HepG2 (cell line): ENCODE data around the gene SLC16A5. TPM values are rescaled to one million over a fixed set of nuclear protein-coding genes. Genes with fewer than 3 reads are reported as not detected.

ENCODE experiments used
- ELF3 ChIP-seq: IDR thresholded peaks from 2 replicates; pipeline ENCODE4 v1.6.1; 2016; ENCODE audit warnings: missing genetic modification reagents, missing compliant biosample characterization
- PAWR ChIP-seq: sonication (generic); formaldehyde crosslinking; IDR thresholded peaks from 2 replicates; pipeline ENCODE4 v1.4.0; 2020; ENCODE audit warnings: missing genetic modification reagents, mild to moderate bottlenecking, borderline replicate concordance
- RFX5 ChIP-seq: IDR thresholded peaks from 2 replicates; pipeline ENCODE4 v1.6.1; 2011; ENCODE audit warnings: low read depth, low read length, improper control_type of control experiment
- SMC3 ChIP-seq: IDR thresholded peaks from 2 replicates; pipeline ENCODE4 v1.6.1; 2011; ENCODE audit warnings: low read length, improper control_type of control experiment
- SP4 ChIP-seq: sonication (generic); formaldehyde crosslinking; IDR thresholded peaks from 2 replicates; pipeline ENCODE4 v1.8.1; 2023; ENCODE audit warnings: mild to moderate bottlenecking, missing genetic modification reagents
- THYN1 ChIP-seq: sonication (generic); formaldehyde crosslinking; IDR thresholded peaks from 2 replicates; pipeline ENCODE4 v1.8.1; 2023; ENCODE audit warnings: low read depth, mild to moderate bottlenecking, moderate library complexity, missing genetic modification reagents, borderline replicate concordance
- TRIM24 ChIP-seq: sonication (generic); formaldehyde crosslinking; IDR thresholded peaks from 2 replicates; pipeline ENCODE4 v1.8.0; 2022; ENCODE audit warnings: mild to moderate bottlenecking, missing genetic modification reagents
- ZEB1 ChIP-seq: IDR thresholded peaks from 2 replicates; pipeline ENCODE4 v1.6.1; 2012; ENCODE audit warnings: mild to moderate bottlenecking, low read depth, inconsistent platforms; ENCODE audit not compliant: insufficient replicate concordance
- ZFP37 ChIP-seq: sonication (generic); formaldehyde crosslinking; IDR thresholded peaks from 2 replicates; pipeline ENCODE4 v1.4.0; 2020; ENCODE audit warnings: missing genetic modification reagents, borderline replicate concordance
- ZNF260 ChIP-seq: sonication (generic); formaldehyde crosslinking; IDR thresholded peaks from 2 replicates; pipeline ENCODE4 v1.4.0; 2020; ENCODE audit warnings: missing genetic modification reagents, low read depth, mild to moderate bottlenecking, borderline replicate concordance
- ZNF331 ChIP-seq: sonication (generic); formaldehyde crosslinking; IDR thresholded peaks from 2 replicates; pipeline ENCODE4 v1.4.0; 2020; ENCODE audit warnings: missing genetic modification reagents
- ZNF614 ChIP-seq: IDR thresholded peaks from 2 replicates; pipeline ENCODE4 v1.6.1; 2018; ENCODE audit warnings: missing biosample characterization, missing genetic modification reagents, inconsistent platforms, borderline replicate concordance
- ZNF644 ChIP-seq: IDR thresholded peaks from 2 replicates; pipeline ENCODE4 v1.6.1; 2016; ENCODE audit warnings: low read depth
- ZNF703 ChIP-seq: sonication (generic); formaldehyde crosslinking; IDR thresholded peaks from 2 replicates; pipeline ENCODE4 v1.5.1; 2020; ENCODE audit warnings: missing genetic modification reagents, mild to moderate bottlenecking, moderate library complexity, borderline replicate concordance
- ZNF768 ChIP-seq: sonication (generic); formaldehyde crosslinking; IDR thresholded peaks from 2 replicates; pipeline ENCODE4 v1.4.0; 2020; ENCODE audit warnings: missing genetic modification reagents
- polyA plus RNA-seq, 8 experiments: library from polyadenylated mRNA; depleted of rRNA in 3 of 8; stranded (reverse) in 7 of 8; unstranded in 1 of 8; fragments of >200 nt; fragmentation: Illumina TruSeq in 4 of 8; extraction: Trizol in 4 of 8; gene quantifications; 2 replicates each; pipeline versions ENCODE4 v1.2.1 to v1.2.3, GENCODE V29; 2011 to 2016; ENCODE audit warnings: low read depth in 4 of 8, missing spikeins in 1 of 8, mixed read lengths in 1 of 8; ENCODE audit not compliant: insufficient read depth in 1 of 8
- total RNA-seq, 5 experiments: library from RNA; depleted of rRNA; stranded (reverse); fragments of >200 nt; fragmentation: Illumina TruSeq; extraction: Trizol; gene quantifications; 2 replicates each; pipeline ENCODE4 v1.2.3, GENCODE V29; 2016; ENCODE audit warnings: low read depth in 1 of 5
- TF ChIP-seq, protein P1 (sequence below): sonication (generic); formaldehyde crosslinking; IDR thresholded peaks from 2 replicates; pipeline ENCODE4 v1.4.0; 2020; ENCODE audit warnings: missing genetic modification reagents
- TF ChIP-seq, protein P2 (sequence below): sonication (generic); formaldehyde crosslinking; IDR thresholded peaks from 2 replicates; pipeline ENCODE4 v1.4.0; 2020; ENCODE audit warnings: mild to moderate bottlenecking, missing genetic modification reagents, borderline replicate concordance
- TF ChIP-seq, protein P3 (sequence below): sonication (generic); formaldehyde crosslinking; IDR thresholded peaks from 2 replicates; pipeline ENCODE4 v1.4.0; 2020; ENCODE audit warnings: mild to moderate bottlenecking, missing genetic modification reagents

SLC16A5 gene
- total and polyA plus RNA-seq, 2 of the 13 experiments (the other 11 are each of a cell fraction or from before 2014, with no cell fraction given), result 0.69 to 5.6 TPM

DNA sequence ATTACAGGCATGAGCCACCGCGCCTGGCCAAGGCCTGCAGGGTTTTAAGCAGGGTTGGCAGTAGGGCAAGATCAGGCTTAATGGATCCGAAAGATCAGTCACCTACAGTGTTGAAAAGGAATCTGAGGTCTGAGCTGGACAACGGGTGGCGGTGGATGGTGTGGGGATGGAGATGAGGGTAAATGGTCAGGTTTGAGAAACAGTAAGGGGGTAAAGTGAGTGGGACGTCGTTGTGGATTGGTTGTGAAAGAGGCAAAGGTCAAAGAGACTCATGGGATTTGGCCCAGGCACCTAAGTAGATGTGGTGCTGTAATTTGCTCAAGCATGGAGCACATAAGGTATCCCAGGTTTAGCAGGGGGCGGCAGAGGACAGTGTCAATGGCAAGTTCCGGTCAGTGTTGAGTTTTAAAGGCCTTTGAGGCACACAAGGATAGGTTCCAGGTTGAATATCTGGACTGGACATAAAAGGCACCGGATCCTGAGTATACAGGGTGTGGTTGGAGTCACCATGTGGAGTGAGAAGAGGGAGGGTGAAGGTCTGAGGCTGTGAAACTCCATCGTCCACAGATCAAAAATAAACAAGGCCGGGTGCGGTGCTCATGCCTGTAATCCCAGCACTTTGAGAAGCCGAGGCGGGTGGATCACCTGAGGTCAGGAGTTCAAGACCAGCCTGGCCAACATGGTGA, 1.1 kb upstream of the SLC16A5 start (continued):
- TF ChIP-seq ZEB1 (no peak), SMC3 (peak; percentile 23; the same call in 1 of the 2 replicates), TRIM24 (no peak), SP4 (CRISPR knock-in tag) (0 out of 2 replicates have a peak, but pooled peaks have one; percentile 48), ZNF331 (CRISPR knock-in tag) (no peak), ZFP37 (CRISPR knock-in tag) (peak; percentile 26; the same call in 1 of the 2 replicates), THYN1 (CRISPR knock-in tag) (no peak), ZNF260 (CRISPR knock-in tag) (no peak), ZNF768 (CRISPR knock-in tag) (no peak), RFX5 (no peak), ZNF703 (CRISPR knock-in tag) (peak; percentile 21; the same call in 1 of the 2 replicates), PAWR (CRISPR knock-in tag) (0 out of 2 replicates have a peak, but pooled peaks have one; percentile 67), ZNF614 (CRISPR knock-in tag) (no peak; the same call in 1 of the 2 replicates), ELF3 (CRISPR knock-in tag) (peak; percentile 65), ZNF644 (CRISPR knock-in tag) (peak; percentile 91; the same call in 1 of the 2 replicates)
- TF ChIP-seq, protein P1, sequence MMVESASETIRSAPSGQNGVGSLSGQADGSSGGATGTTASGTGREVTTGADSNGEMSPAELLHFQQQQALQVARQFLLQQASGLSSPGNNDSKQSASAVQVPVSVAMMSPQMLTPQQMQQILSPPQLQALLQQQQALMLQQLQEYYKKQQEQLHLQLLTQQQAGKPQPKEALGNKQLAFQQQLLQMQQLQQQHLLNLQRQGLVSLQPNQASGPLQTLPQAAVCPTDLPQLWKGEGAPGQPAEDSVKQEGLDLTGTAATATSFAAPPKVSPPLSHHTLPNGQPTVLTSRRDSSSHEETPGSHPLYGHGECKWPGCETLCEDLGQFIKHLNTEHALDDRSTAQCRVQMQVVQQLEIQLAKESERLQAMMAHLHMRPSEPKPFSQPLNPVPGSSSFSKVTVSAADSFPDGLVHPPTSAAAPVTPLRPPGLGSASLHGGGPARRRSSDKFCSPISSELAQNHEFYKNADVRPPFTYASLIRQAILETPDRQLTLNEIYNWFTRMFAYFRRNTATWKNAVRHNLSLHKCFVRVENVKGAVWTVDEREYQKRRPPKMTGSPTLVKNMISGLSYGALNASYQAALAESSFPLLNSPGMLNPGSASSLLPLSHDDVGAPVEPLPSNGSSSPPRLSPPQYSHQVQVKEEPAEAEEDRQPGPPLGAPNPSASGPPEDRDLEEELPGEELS, result peak; percentile 59; the same call in 1 of the 2 replicates
- TF ChIP-seq, protein P2, sequence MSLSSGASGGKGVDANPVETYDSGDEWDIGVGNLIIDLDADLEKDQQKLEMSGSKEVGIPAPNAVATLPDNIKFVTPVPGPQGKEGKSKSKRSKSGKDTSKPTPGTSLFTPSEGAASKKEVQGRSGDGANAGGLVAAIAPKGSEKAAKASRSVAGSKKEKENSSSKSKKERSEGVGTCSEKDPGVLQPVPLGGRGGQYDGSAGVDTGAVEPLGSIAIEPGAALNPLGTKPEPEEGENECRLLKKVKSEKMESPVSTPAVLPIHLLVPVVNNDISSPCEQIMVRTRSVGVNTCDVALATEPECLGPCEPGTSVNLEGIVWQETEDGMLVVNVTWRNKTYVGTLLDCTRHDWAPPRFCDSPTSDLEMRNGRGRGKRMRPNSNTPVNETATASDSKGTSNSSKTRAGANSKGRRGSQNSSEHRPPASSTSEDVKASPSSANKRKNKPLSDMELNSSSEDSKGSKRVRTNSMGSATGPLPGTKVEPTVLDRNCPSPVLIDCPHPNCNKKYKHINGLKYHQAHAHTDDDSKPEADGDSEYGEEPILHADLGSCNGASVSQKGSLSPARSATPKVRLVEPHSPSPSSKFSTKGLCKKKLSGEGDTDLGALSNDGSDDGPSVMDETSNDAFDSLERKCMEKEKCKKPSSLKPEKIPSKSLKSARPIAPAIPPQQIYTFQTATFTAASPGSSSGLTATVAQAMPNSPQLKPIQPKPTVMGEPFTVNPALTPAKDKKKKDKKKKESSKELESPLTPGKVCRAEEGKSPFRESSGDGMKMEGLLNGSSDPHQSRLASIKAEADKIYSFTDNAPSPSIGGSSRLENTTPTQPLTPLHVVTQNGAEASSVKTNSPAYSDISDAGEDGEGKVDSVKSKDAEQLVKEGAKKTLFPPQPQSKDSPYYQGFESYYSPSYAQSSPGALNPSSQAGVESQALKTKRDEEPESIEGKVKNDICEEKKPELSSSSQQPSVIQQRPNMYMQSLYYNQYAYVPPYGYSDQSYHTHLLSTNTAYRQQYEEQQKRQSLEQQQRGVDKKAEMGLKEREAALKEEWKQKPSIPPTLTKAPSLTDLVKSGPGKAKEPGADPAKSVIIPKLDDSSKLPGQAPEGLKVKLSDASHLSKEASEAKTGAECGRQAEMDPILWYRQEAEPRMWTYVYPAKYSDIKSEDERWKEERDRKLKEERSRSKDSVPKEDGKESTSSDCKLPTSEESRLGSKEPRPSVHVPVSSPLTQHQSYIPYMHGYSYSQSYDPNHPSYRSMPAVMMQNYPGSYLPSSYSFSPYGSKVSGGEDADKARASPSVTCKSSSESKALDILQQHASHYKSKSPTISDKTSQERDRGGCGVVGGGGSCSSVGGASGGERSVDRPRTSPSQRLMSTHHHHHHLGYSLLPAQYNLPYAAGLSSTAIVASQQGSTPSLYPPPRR, result peak; percentile 70; the same call in 1 of the 2 replicates
- TF ChIP-seq, protein P3, sequence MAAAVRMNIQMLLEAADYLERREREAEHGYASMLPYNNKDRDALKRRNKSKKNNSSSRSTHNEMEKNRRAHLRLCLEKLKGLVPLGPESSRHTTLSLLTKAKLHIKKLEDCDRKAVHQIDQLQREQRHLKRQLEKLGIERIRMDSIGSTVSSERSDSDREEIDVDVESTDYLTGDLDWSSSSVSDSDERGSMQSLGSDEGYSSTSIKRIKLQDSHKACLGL, result peak; percentile 51; the same call in 1 of the 2 replicates
